HG02642 (cell line): ENCODE measurements around the gene BICD2.

Experiments used
- ATAC-seq: cut with Tn5 transposase; IDR thresholded peaks from one replicate; pipeline ENCODE4 v1.9.1; 2021; ENCODE audit warnings: mild to moderate bottlenecking; ENCODE audit not compliant: unreplicated experiment, poor library complexity

The BICD2 gene

DNA sequence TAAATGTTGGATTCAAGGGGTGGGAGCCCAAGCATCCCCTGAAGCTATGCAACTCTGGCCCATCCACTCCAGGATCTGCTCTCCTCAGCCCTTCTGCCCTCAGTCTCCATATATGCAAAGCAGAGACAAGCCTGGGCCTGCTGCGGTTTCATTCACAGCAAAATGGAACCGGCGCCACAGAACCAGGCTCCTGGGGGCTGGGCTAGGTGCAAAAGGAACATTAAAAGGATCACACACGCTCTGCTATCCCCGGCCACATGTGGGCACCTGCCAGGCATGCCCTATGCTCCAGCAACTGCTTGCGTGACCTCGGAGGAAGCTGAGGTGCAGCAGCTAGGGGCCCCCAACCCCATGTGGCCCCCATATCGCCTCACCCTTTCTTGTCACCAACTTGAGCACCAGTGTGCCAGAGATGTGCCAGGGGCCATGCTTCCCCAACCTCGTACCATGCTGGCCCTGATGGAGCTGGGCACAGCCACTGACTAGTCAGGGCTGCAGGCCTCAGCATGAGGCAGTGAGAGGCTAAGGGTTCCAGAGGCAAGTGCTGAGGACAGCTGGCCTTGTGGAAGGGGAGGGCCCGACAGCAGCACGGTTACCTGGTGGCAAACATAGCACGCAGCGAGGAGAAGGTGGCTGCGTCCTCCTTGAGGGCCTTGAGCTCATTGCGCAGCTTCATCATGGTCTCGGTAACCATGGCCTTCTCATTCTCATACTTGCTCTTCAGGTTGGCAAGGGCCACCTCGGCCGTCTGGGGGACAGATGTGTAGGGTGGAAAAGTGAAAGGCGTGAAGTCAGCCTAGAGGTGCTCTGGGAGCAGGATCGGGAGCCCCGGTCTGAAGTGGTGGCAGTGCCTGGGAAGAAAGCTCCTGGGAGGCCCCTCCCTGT lies 47.2 kb downstream of the BICD2 start:
- ATAC-seq: no peak

GRCh38 chr9:92716557-92716956 lies 48.1 kb downstream of the BICD2 start:
- ATAC-seq: no peak

DNA sequence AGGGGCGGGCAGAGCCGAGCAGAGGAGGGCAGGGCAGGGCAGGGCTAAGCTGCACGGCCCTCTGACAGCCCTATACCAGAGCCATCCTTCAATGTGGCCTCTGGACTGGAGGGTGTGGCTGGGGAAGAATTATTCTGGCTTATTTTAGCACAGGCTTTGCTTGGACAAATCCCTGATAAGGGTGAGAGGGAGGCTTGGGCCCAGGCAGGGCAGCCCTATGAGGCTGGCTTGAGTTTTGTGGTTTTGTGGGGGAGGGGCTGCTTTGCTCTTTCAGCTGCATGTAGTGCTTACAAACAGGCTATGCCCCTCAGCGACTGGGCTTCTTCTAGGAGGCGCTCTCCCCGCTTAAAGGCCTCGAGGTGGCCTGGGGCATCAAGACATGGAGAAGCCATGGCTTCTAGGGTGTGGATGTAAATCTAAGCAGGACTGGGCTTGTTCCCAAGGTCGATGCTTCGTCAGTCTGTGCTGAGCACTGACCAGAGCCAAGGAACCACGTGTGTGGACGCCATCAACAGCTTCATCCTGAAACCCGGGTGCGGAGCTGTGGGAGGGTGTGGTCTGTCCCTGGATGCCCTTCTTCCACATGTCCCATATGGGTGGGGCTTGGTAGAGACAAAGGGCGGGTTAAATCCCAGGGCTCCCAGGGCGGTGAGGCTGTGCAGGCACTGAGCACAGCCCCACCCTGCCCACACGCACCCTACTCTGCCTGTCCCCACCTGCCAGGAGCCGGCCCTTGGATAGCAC lies 49.0 kb downstream of the BICD2 start:
- no peak for ATAC-seq

- ATAC-seq: no peak
These were observed 49.7 kb downstream of the BICD2 start for GRCh38 chr9:92714787-92715487.

DNA sequence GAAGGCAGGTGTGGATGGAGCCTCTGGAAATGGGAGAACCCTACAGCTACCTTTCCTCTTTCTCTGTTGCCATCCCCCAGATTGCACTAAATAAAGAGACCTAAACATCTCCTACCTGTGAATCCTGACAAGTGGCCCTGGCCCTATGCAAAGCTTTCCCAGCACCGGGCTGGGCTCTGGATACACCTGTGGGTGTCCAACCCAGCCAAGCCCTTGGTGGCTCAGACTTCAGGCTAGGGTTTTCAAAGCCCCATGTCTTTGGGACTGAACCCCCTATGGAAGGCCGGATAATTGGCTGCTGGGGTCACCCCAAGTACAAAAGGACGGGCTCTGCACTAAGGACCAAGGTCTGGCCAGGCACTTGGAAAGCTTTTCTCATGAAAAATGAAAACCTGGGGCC lies 50.6 kb downstream of the BICD2 start:
- ATAC-seq: no peak

DNA sequence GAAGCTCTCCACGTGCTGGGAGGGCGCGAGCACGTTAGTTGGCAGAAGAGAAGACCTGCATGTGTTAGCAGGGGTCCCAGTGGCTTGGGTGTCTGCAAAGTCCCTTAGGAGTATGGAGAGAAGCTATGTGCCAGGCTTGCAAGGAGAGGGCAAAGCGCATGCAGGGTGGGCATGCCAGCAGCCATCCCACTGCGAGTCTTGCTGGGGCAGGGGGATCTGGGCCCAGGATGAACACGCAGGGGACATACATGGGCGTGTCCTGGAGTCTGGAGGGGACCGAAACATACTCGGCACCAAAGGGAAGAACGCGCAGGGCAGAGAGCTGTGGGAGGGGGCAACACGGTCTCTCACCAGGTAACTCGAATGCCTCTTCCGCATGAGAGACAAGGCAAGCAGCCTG lies 51.1 kb downstream of the BICD2 start:
- no peak for ATAC-seq

- ATAC-seq: no peak
These were observed 51.9 kb downstream of the BICD2 start for GRCh38 chr9:92712767-92713166.

DNA sequence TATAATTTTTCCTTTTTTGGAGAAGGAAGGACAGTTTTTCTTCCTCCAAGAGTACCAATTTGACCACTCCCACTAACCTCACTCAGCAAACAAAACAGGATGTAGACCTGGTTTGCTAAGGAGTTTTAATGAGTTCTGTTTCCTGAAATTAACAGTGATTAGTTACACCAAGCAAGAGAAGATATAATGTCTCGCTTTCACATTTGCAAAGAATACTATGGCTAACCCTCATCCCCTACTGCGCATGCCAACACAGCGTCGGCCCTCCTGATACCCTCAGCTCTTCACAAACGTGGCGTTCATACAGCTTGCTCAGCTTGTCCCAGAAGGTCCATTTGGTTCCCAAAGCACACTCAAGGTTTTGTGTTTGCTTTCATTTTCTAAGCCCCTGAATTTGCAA lies 52.8 kb downstream of the BICD2 start:
- ATAC-seq: no peak

- no peak for ATAC-seq
These were observed 53.5 kb downstream of the BICD2 start for GRCh38 chr9:92711146-92711545.

DNA sequence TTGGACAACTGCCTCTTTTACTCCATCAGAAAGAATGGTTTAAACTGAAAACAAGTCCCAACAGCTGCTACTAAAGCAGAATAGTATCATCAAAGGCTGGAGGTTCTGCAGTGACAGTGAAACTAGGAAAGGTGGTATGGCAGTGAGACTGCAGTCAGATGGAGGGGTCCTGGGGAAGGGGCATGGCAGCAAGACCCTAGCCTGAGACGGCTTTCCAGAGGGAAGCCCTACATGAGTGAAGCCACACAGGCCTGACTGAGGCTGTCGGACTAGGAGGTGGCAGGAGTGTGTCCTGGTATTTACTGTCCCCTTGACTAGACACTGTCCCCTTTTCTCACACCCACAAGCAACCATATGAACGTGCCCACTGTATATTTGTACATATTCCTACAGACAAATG lies 54.3 kb downstream of the BICD2 start:
- ATAC-seq: no peak

DNA sequence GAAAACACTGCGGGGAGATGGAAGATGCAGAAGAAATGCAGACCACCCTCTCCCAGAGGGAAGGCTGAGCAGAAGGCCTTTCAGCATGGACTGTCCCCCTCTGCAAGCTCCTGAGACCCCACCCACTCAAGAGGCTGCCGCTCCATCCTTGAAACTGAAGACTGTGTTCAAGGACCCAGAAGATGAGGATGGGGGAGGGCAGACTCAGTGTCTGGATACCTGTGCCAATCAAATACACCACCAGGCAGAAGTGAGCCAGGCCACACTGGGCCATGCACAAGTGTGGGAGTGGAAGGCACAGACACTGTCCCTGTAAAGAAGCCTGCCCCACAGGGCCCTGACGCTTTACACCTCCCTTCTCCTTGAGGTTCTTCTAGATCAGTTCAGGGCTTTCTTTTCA lies 54.7 kb downstream of the BICD2 start:
- no peak for ATAC-seq

- no peak for ATAC-seq
These were observed 55.4 kb downstream of the BICD2 start for GRCh38 chr9:92709240-92709639.

GRCh38 chr9:92707530-92707929 lies 57.1 kb downstream of the BICD2 start:
- ATAC-seq: no peak

GRCh38 chr9:92706218-92706940 lies 58.3 kb downstream of the BICD2 start:
- peak; percentile 55 for ATAC-seq

- ATAC-seq: no peak
These were observed 60.1 kb downstream of the BICD2 start for GRCh38 chr9:92704528-92704927.

- no peak for ATAC-seq
These were observed 68.0 kb downstream of the BICD2 start for GRCh38 chr9:92696619-92697018.

- no peak for ATAC-seq
These were observed 77.7 kb downstream of the BICD2 start for GRCh38 chr9:92686954-92687353.

GRCh38 chr9:92685022-92685421 lies 79.6 kb downstream of the BICD2 start:
- no peak for ATAC-seq

GRCh38 chr9:92682269-92682668 lies 82.4 kb downstream of the BICD2 start:
- ATAC-seq: no peak
